ENCODE data around the gene KLK13.
A peak's percentile ranks its signal among the peaks of the same experiment; 100 is the strongest.

KLK13 gene

DNA sequence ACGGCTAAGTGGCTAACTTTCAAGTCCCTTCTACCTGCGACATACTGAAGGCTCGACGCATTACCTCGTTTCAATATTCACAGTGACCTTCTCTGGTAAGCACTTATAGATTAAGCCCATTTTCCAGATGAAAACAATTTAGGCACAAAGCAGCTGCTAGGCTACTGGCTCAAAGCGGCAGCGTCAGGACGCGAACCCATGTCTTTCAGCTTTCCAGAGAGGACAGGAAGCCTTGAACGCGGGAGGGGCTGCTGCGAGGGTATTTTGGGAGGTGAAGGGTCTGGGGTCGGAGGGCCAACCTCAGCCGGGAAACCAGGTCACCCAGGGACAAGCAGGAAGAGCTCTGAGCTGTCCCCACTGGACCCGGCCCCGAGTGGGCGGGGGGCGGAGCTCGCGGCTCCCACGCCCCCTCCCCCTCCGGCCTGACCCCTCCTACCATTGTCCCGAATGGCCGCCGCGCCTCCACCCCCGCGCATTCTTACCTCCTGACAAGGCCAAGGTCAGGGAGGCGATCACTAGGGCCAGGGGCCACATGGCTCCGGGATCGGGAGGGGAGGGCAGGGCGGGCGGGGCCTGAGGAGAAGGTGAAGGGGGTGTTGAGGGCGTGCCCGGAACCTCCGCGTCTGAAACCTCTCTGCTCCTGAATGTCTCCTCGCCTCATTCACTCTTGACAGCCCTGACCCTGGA, at the start of gene KLK13:
TSS of gene KLK13 (minus strand) at position 559 of the 687 bp plus-strand sequence. CDS start at position 534, 25 bp downstream.
- DNase-seq (ENCODE audit: low read depth), result no peak

GRCh38 chr19:51114087-51114729, 49.3 kb upstream of the KLK13 start:
- DNase-seq (ENCODE audit: low read depth), result no peak

DNA sequence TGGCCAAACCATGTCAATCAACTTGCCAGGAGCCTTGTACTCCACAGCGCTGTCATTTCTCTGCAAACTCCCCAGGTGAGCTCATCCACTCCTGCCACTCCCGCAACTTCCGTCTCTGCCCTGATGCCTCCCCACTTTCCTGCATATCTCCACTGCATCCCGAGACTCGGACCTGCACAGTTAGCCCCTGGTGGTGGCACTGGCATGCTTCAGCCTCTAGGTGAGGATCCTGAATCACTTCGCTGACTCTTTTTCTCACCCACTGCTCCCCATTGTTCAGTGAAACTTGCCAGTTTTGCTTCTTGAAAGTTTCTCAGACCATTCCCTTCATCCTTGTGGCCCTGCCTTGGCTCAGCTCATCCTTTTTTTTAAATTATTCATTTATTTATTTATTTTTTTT, 46.7 kb upstream of the KLK13 start:
- DNase-seq (ENCODE audit: low read depth), result no peak

DNA sequence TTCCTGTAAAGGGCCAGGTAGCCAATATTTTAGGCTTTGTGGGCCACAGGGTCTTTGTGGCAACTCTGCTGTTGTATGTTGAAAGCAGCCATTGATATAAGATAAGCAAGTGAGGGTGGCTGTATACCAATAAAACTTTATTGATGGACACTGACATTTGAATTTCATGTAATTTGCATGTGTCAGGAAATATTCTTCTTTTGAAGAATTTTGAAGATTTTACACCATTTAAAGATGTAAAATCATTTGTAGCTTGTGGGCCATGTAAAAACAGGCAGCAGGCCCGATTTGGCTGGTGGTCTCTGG, 45.7 kb upstream of the KLK13 start:
- no peak for DNase-seq (ENCODE audit: low read depth)

DNA sequence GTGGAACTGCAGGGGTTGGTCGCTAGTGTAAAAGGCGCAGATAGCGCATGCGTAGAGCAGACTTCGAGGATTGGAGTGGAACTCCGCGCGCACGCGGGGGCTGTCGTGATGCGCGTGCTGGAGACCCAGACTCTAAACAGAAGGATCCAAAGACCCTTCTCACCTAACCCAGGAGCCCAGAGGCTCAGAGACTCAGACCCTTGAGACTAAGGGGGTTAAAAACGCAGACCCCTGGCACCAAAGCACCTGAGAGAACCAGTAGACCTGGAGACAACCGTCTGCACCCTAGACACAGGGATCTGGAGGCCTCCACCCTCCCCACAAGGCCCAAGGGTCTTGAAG, 43.9 kb upstream of the KLK13 start:
- no peak for DNase-seq (ENCODE audit: low read depth)

GRCh38 chr19:51108066-51108804, 43.3 kb upstream of the KLK13 start, which contains the start of gene CTU1:
Gene CTU1 (minus strand): TSS chr19:51108409. CDS start chr19:51104569, 3,840 bp downstream.
- peak; percentile 97 for DNase-seq (ENCODE audit: low read depth)

GRCh38 chr19:51107406-51108065, 42.6 kb upstream of the KLK13 start:
- DNase-seq (ENCODE audit: low read depth), result no peak

DNA sequence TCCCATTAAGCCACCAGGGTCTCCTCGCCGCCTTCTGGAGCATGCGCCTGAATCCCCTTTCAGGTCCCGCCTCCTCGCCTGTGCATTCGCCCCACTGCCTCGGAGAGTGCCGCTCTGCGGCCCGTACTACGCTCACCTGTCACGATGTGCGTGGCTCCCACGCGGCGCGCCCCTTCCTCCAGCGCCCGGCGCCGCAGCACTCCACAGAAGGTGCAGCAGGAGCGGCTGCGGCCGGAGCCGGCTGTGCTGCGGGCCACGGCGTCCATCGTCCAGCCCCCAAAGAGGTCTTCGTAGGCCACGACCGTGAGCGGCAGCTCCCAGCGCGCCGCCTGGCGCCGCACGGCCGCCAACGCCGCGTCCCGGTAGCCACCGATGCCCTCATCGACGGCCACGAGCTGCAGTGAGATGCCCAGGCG, 39.0 kb upstream of the KLK13 start:
- DNase-seq (ENCODE audit: low read depth), result no peak

GRCh38 chr19:51102991-51103390, 38.1 kb upstream of the KLK13 start:
- no peak for DNase-seq (ENCODE audit: low read depth)

DNA sequence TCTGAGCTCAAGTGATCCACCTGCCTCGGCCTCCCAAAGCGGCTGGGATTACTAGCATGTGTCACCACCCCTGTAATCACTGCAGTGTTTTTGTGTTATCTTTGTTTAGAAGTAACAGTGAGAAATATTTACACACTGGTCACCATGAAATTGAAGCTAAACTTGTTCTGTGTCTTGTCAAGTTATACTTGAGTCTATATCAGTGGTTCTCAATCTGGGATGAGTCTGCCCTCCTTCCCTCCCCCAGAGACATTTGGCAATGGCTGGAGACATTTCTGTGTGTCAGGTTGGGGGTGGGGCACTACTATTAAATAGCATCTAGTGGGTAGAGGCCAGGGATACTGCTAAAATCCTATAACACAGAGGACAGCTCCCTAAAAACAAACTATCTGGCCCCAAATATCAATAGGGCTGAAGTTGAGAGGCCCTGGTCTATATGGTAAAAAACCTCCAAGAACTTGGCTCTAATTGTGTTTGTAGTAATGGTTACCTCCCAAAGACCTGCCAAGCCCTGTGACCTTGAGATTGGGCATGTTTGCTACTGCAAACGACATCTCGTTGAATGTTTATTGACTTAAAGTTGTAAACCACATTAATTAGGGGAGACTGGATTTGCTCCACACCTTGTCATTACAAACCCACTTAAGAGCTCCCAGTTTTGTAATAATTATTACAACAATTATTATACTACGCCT, 36.4 kb upstream of the KLK13 start:
- no peak for DNase-seq (ENCODE audit: low read depth)

- DNase-seq (ENCODE audit: low read depth), result no peak
These were observed 35.7 kb upstream of the KLK13 start for GRCh38 chr19:51100601-51101000.

DNA sequence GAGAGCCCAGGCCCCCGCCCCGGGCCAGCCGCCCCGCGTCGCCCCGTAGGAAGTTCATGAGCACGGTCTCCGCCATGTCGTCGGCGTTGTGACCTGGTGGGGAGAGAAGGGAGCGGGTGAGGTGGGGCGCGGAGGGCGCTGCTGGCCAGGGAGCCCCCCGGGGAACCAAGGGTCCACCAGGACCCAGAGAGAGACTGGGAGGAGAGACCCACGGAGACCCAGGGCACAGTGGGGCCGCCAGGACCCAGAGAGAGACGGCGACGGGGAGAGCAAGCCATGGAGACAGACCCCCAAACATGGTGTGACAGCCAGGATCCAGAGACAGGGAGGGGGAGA, 34.1 kb upstream of the KLK13 start:
- no peak for DNase-seq (ENCODE audit: low read depth)

- no peak for DNase-seq (ENCODE audit: low read depth)
These were observed 33.6 kb upstream of the KLK13 start for GRCh38 chr19:51098365-51099046.

GRCh38 chr19:51097796-51098195, 32.9 kb upstream of the KLK13 start:
- no peak for DNase-seq (ENCODE audit: low read depth)

DNA sequence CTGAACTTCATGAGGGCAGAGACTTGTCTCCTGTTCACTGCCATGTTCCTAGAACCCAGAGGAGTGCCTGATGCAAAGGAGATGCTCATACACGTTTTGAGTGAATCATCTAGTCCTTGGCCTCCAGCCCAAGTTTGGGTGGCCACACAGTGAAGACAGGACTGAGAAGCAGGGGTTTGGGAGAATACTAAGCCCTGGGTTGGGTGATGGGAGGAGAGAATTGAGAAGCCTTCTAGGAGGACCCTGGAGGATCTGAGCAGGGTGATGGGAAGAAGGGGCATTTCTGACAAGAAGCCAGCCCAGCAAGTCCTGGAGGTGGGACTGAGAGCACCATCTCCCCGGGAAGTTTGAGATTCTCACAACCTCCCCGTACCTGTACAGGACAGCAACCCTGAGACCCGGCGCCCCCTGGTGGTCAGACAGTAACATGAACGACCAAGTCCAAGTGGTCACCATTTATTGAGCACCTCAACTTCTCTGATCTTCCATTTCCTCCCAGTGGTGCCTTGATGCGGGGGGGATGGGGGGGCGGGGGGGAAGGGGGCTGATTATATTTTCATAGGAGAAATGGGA, 32.4 kb upstream of the KLK13 start:
- DNase-seq (ENCODE audit: low read depth), result peak; percentile 60

DNA sequence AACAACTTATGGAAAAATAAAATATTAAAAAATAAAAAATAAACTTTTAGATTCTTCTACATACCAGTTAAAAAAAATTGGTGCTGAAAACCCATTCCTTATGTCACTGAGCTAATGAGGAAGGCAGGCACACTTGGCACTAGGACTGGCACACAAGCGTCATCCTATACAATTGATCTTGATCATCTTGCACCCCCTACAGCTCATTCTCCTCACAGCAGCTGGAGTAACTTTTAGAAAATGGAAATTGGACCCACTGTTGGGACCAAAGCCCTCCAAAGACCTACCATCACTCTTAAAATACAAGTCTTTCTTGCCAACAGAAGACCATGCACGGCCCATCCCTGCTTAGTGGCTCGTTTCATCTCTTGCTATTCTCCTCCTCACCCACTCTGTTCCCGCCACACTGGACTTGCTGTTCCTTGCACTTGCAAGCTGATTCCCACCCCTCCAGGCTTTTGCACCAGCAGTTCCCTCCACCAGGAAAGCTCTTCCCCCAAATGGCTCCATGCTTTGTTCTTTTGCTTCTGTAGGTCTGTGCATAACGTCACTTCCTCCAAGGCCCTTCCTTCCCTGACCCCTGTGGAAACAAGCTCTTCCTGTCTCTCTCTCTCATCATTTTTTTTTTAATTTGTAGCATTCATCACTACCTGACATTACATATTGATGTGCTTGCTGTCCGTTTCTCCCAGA, 31.7 kb upstream of the KLK13 start:
- DNase-seq (ENCODE audit: low read depth), result no peak

- peak; percentile 31 for DNase-seq (ENCODE audit: low read depth)
These were observed 29.9 kb upstream of the KLK13 start for GRCh38 chr19:51094696-51095279.

GRCh38 chr19:51093510-51094345, 28.8 kb upstream of the KLK13 start:
- no peak for DNase-seq (ENCODE audit: low read depth)

- DNase-seq (ENCODE audit: low read depth), result no peak
These were observed 28.2 kb upstream of the KLK13 start for GRCh38 chr19:51093101-51093500.
